NCI-H748 treated with DMSO at 0.1 percent for 48 hours (cell line): ENCODE results near the gene GABBR2.

ENCODE experiments used
- DNase-seq: peaks from one replicate; lab custom pipeline; 2025; lab: John Stamatoyannopoulos, UW

GABBR2 gene

DNA sequence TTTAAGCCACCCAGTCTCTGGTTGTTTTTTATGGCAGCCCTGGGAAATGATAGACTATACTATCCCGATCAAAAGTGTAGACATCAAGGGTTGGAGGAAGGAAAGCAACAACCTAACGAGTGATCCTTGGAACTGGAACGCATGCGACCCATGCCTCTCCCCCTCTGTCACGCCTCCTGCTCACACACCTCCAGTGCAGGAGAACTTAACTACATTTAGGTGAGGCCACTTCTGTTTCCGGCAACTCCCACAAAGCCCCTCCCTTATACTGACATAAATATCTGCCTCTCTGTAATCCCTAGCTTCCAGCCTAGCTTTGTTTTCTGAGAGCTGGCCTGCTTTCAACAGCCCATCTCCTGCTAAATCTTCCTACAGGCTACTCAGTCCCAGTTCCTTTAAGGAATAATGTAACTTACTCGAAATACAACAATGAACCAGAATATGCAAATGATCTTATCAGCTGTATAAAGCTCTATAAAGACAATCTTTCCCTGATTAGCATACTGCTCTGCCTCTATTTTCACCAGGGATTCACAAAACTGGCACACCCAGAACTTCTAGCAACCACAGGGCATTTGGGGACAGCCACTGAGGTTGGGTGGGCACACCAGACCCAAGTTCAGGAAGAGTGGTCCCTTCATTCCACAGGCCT is 73.9 kb downstream of the GABBR2 start:
- DNase-seq = no peak

DNA sequence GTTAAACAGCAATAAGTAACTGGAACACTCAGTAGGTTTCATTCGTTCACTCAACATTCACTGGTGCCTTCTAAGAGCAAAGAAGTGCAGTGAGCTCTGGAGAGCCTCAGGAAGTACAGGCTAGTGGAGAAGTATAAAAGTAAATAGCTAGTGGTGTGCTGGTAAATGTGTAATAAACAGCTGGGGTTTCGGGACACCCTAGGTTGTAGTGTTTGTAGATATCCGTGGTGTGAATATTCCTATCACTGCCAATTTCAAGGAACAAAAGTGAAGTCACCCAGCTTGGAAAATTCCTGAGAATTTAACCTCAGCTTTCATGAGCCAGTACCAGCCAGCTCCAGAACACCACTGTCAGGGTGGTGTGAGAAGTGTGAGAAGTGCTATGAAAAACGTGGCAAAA is 75.9 kb downstream of the GABBR2 start:
- no peak for DNase-seq

DNA sequence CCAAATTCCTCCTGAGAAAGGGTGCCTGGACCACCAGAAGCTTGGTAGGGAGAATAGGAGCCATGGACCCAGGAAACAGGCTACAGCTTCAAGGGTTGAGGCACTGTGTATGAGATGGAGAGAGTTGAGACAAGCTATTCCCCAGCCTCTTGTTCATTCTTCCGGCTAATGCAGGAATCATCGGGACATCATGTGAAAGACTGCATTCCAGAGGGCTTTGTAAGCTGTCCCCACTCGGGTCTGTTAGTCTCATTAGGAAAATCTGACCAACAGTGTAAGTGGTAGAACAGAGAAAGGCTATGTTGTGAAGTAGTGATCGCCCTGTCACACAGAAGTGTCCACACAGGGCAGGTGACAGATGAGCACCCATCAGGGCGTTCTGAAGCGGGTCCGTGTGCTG is 81.4 kb downstream of the GABBR2 start:
- no peak for DNase-seq

DNA sequence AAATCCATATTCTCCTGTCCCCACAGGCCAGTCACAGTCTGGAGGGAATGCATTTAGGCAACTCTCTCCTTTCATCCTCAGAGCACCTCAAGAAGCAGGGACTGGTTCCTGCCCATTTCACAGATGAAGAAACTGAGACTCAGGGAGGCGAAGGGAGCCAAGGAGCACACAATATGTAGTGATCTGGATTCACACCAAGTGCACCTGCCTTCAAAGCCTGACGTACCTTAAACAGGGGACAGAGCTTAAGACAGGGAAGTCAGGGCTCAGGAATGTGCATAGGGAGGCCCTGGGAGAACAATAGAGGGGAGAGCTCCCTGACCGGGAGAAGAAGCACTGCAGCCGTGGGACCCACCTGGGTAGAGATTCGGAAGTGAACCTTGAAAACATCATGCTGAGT is 83.0 kb downstream of the GABBR2 start:
- DNase-seq = no peak

DNA sequence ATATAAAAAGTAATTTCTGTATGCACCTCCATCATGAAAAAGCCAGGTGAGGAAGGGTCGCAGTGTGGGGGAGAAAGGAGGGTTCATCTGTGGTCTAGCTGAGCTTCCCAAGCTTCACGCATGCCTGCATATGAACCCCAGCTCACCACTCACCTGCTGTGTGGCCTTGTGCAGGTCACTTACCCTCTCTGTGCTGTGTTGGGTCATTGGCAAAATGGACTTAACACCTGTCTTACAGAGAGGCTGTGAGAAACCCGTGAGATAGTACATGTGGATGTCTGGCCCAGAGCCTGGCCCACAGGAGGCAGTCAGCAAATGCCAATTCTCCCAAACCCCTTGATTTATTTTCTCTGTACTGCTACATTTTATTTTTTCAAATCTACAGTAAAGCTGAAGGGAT is 88.9 kb downstream of the GABBR2 start:
- DNase-seq = no peak

- DNase-seq = no peak
Observed at GRCh38 chr9:98615633-98616032, 93.1 kb downstream of the GABBR2 start.

- DNase-seq = no peak
Observed at GRCh38 chr9:98614941-98615340, 93.8 kb downstream of the GABBR2 start.

DNA sequence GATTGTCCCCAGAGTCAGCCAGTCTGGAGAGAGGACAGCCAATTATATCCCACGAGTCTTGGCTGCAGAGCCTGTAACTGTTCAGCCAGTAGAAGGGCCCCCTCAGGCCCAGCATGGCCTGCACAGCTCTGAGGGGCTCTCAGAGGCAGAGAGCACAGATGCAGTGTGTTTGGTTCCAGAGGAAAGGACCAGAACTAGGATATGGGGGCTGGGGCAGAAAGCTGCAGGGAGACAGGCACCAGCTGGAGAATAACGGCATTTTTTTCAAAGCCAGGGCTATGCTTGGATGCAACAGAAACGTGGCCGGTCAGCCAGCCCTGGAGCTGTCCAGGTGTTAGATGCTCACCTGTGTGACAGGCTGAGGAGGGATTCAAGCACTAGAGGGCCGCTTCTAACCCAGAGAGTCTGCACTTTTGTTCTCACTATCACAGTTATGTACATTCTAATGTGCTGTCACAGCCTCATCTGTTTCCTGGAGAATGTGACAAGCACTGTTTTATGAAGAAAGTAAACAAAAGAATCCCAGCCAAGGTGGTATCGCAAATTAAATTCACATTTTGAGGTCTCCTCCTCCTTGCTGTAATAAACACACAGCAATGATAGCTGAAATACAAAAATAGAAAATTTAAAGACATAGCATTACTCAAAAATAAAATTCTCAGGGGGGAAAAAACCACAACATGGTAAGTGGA is 96.5 kb downstream of the GABBR2 start:
- no peak for DNase-seq

DNA sequence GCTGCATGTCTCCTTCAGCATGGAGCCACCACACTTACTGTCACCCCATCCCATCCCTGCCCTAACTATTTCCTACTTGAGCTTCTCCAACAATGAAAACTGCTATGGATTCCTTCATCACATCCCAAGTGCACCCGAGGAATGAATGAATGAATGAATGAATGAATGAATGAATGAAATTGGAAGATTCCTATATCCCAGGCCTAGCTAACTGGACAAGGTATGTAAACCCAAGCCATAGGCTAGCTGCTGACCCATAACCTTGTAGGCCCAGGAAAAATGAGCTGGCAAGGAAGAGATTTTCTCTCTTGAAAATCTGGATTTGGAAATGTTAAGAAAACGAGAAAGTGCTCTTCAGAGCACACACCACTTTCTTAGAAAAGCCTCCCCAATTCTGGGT is 97.4 kb downstream of the GABBR2 start:
- no peak for DNase-seq

GRCh38 chr9:98610711-98611110 is 98.0 kb downstream of the GABBR2 start:
- no peak for DNase-seq

GRCh38 chr9:98610211-98610610 is 98.5 kb downstream of the GABBR2 start:
- DNase-seq = no peak

GRCh38 chr9:98609646-98610045 is 99.1 kb downstream of the GABBR2 start:
- DNase-seq = no peak

GRCh38 chr9:98607787-98608186 is 100.9 kb downstream of the GABBR2 start:
- DNase-seq = no peak

DNA sequence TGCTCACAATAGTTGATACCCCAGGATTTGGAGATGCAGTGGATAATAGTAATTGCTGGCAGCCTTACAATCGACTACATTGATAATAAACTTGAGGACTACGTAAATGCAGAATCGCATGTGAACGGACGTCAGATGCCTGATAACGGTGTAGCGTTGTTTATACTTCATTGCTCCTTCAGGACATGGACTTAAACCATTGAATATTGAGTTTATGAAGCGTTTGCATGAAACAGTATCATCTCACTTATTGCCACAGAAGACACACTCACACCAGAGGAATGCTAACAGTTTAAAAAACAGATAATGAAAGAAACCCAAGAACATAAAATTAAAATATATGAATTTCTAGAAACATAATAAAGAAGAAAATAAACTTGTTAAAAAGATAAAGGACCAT is 101.6 kb downstream of the GABBR2 start:
- DNase-seq = no peak

GRCh38 chr9:98606730-98607129 is 102.0 kb downstream of the GABBR2 start:
- no peak for DNase-seq

- no peak for DNase-seq
Observed at GRCh38 chr9:98605116-98605515, 103.6 kb downstream of the GABBR2 start.

- DNase-seq = no peak
Observed at GRCh38 chr9:98603821-98604383, 104.8 kb downstream of the GABBR2 start.

- DNase-seq = no peak
Observed at GRCh38 chr9:98602839-98603500, 105.8 kb downstream of the GABBR2 start.

GRCh38 chr9:98600631-98601030 is 108.1 kb downstream of the GABBR2 start:
- no peak for DNase-seq

DNA sequence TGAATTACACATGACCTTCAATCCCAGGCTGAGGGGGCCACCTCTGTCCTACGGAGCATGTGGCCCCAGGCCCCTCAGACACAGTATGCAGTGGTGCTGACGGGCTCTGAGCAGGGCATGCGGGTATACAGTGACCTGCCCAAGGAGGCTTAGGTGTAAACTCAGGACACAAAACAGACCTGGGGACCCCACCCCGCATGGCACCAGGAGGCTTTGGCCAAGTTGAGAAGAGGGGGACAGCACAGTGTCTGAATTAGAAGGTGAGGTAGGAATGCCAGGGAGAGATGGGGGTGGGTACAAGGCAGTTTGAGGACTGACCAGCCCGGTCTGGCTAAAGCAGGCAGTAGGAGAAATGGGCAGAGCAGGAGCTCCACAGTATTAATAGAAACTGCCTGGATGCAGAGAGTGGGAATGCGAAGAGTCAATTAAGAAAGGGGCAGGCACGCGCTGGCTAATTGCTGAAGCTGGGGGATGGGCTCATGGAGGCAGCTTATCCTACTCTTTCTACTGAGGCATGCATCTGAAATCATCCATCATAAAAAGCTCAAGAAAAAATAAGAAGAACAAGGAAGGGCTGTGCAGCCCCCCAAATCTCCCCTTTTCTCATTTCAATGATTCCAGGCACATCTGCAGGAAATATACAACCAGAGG is 109.0 kb downstream of the GABBR2 start:
- DNase-seq = no peak

- no peak for DNase-seq
Observed at GRCh38 chr9:98598861-98599260, 109.9 kb downstream of the GABBR2 start.

DNA sequence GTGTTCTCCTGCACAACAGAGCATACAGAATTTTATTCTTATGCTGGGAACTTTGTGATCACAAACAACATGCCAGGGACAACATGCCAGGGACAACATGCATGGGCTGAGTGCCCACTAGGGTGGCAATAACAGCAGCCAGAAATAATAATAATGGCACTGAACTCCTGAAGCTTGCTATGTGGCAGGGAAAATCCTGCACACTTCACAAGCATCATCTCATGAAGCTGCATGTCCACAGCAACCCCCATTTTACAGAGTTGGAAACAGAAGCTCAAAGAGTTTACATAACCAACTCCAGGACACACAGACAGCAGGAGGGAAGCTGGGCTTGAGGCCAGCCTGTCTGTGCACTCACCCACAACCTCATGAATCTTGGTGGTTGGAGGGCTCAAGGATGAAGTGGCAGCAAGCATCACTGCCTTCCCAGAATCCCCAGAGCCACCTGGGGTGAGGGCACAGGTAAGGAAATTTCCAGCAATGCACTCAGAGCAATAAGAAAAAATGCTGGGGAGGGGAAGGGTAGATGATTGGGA is 111.4 kb downstream of the GABBR2 start:
- no peak for DNase-seq
